IMR-90 (cell line): ENCODE results near the gene PRKN. TPM values are rescaled to one million over a fixed set of nuclear protein-coding genes. Genes with fewer than 3 reads are reported as not detected.
A peak's percentile ranks its signal among the peaks of the same experiment; 100 is the strongest.

ENCODE experiments used
- ATAC-seq: fragments of 200-7000 bp; cut with Tn5 transposase; 2 replicates; pipeline ENCODE4 v1.9.1; 2020; ENCODE audit warnings: low read depth, mild to moderate bottlenecking, moderate library complexity
- BruUV-seq: library from RNA; stranded (reverse); fragments of 400-500 nt; replicated peaks from 2 replicates; lab custom pipeline; 2021; lab: Mats Ljungman, UMichigan
- CTCF ChIA-PET: fragments of 300-600 bp; formaldehyde crosslinking; extraction: SDS; loops from one replicate; lab custom pipeline; 2021; ENCODE audit warnings: antibody characterized with exemption; lab: Yijun Ruan, JAX
- POLR2A ChIA-PET: fragments of 300-600 bp; sonication (Branson Sonifier 250); formaldehyde crosslinking; loops from one replicate; lab custom pipeline; 2022; ENCODE audit warnings: antibody characterized with exemption; ENCODE audit not compliant: unreplicated experiment; lab: Charles Lee
- DNase-seq: peaks from one replicate; pipeline ENCODE4 v3.0.0; 2013
- H2AFZ ChIP-seq: replicated peaks from 2 replicates; pipeline ENCODE3; 2013; ENCODE audit warnings: low read length, mild to moderate bottlenecking; ENCODE audit not compliant: poor library complexity
- H2AK5ac ChIP-seq: 2 replicates; pipeline ENCODE4 v1.6.1; 2013; ENCODE audit warnings: low read depth, low read length, inconsistent platforms
- H2AK9ac ChIP-seq: replicated peaks from 2 replicates; pipeline ENCODE3; 2013; ENCODE audit warnings: mild to moderate bottlenecking, low read depth, low read length, moderate library complexity; ENCODE audit not compliant: poor library complexity
- H2BK120ac ChIP-seq: 2 replicates; pipeline ENCODE4 v1.6.1; 2013; ENCODE audit warnings: low read depth, low read length, inconsistent platforms
- H2BK15ac ChIP-seq: 3 replicates; pipeline ENCODE4 v1.6.1; 2013; ENCODE audit warnings: low read depth, low read length, inconsistent platforms
- H2BK20ac ChIP-seq: 2 replicates; pipeline ENCODE4 v1.6.1; 2013; ENCODE audit warnings: low read depth, mild to moderate bottlenecking, inconsistent platforms, low read length, moderate library complexity
- H2BK5ac ChIP-seq: 2 replicates; pipeline ENCODE4 v1.6.1; 2013; ENCODE audit warnings: mild to moderate bottlenecking, low read depth, low read length, inconsistent platforms; ENCODE audit not compliant: poor library complexity, severe bottlenecking
- H3K14ac ChIP-seq: replicated peaks from 2 replicates; pipeline ENCODE4 v1.6.1; 2013; ENCODE audit warnings: low read depth, low read length, inconsistent platforms
- H3K18ac ChIP-seq: 2 replicates; pipeline ENCODE4 v1.6.1; 2013; ENCODE audit warnings: low read depth, low read length, control low read depth
- H3K23ac ChIP-seq: 2 replicates; pipeline ENCODE4 v1.6.1; 2013; ENCODE audit warnings: low read depth, low read length, inconsistent platforms
- H3K27ac ChIP-seq: 2 replicates; pipeline ENCODE4 v1.5.1; 2013; ENCODE audit warnings: mild to moderate bottlenecking, control low read depth, low read length; ENCODE audit not compliant: insufficient read depth
- H3K27me3 ChIP-seq: 2 replicates; pipeline ENCODE4 v1.6.1; 2013; ENCODE audit warnings: low read length; ENCODE audit not compliant: control insufficient read depth, insufficient read depth
- H3K36me3 ChIP-seq: 2 replicates; pipeline ENCODE4 v1.6.1; 2013; ENCODE audit warnings: low read length, mixed read lengths; ENCODE audit not compliant: control insufficient read depth, insufficient read depth
- H3K4ac ChIP-seq: 2 replicates; pipeline ENCODE4 v1.6.1; 2013; ENCODE audit warnings: low read depth, low read length, inconsistent platforms
- H3K4me1 ChIP-seq: 2 replicates; pipeline ENCODE4 v1.6.1; 2013; ENCODE audit warnings: low read length, mixed read lengths; ENCODE audit not compliant: control insufficient read depth, insufficient read depth
- H3K4me2 ChIP-seq: 2 replicates; pipeline ENCODE4 v1.6.1; 2013; ENCODE audit warnings: low read depth, mild to moderate bottlenecking, control low read depth, low read length, moderate library complexity
- H3K4me3 ChIP-seq: 2 replicates; pipeline ENCODE4 v1.5.1; 2013; ENCODE audit warnings: low read depth, mild to moderate bottlenecking, control low read depth, low read length, moderate library complexity; ENCODE audit not compliant: insufficient read depth
- H3K56ac ChIP-seq: 2 replicates; pipeline ENCODE4 v1.6.1; 2013; ENCODE audit warnings: low read length, inconsistent platforms; ENCODE audit not compliant: insufficient read depth; ENCODE audit errors: extremely low read depth
- H3K79me1 ChIP-seq, 2 experiments: 2 replicates each; pipeline ENCODE4 v1.6.1; 2013; ENCODE audit warnings: low read length in 2 of 2, inconsistent platforms in 1 of 2, low read depth in 1 of 2
- H3K9ac ChIP-seq: 2 replicates; pipeline ENCODE4 v1.6.1; 2013; ENCODE audit warnings: low read depth, low read length, control low read depth
- H3K9me1 ChIP-seq: 2 replicates; pipeline ENCODE4 v1.6.1; 2013; ENCODE audit warnings: low read length, inconsistent platforms; ENCODE audit not compliant: insufficient read depth
- H3K9me3 ChIP-seq: 2 replicates; pipeline ENCODE4 v1.6.1; 2013; ENCODE audit warnings: low read length; ENCODE audit not compliant: control insufficient read depth, insufficient read depth
- H4K20me1 ChIP-seq: 2 replicates; pipeline ENCODE4 v1.6.1; 2013; ENCODE audit warnings: low read length, inconsistent platforms; ENCODE audit not compliant: insufficient read depth
- H4K5ac ChIP-seq: 2 replicates; pipeline ENCODE4 v1.6.1; 2013; ENCODE audit warnings: mild to moderate bottlenecking, low read depth, low read length, control low read depth
- H4K8ac ChIP-seq, 2 experiments: 2 replicates each; pipeline ENCODE4 v1.6.1; 2013; ENCODE audit warnings: low read depth in 2 of 2, low read length in 2 of 2, control low read depth in 1 of 2, inconsistent platforms in 1 of 2
- H4K91ac ChIP-seq: 2 replicates; pipeline ENCODE4 v1.6.1; 2013; ENCODE audit warnings: low read depth, low read length, inconsistent platforms; ENCODE audit not compliant: insufficient read depth
- MAFK ChIP-seq: IDR thresholded peaks from 2 replicates; pipeline ENCODE4 v1.6.1; 2012; ENCODE audit warnings: low read depth, low read length, improper control_type of control experiment
- MAZ ChIP-seq: IDR thresholded peaks from 2 replicates; pipeline ENCODE4 v1.6.1; 2012; ENCODE audit warnings: low read depth, mild to moderate bottlenecking, low read length, improper control_type of control experiment, moderate library complexity, borderline replicate concordance
- WGBS, 2 experiments: methylation state at CpG; one replicate each; pipeline versions ENCODE4 v1.1.5 to v1.1.7; 2013; ENCODE audit warnings: missing lambda C conversion rate in 2 of 2; ENCODE audit not compliant: insufficient read length in 1 of 2; ENCODE audit errors: extremely low coverage in 2 of 2; 5-methylcytosine and 5-hydroxymethylcytosine counted together
- dilution Hi-C: fragments of 300-500 bp; cut with HindIII; formaldehyde crosslinking; loops from one replicate; pipeline ENCODE4 v1.14.3; 2018; ENCODE audit warnings: low sequenced_read_pairs; ENCODE audit not compliant: unreplicated experiment
- in situ Hi-C: fragments of 300-500 bp; cut with MboI; formaldehyde crosslinking; loops from 3 replicates; pipeline ENCODE4 v1.14.3; 2019; ENCODE audit warnings: low sequenced_read_pairs, inconsistent platforms, mixed read lengths
- intact Hi-C: fragments of 100-400 bp; cut with micrococcal nuclease; formaldehyde crosslinking; loops from 2 replicates; pipeline ENCODE4 v1.10.0; 2022
- polyA plus RNA-seq, 3 experiments: library from polyadenylated mRNA; depleted of rRNA; stranded (reverse); fragments of >200 nt; gene quantifications; 2 replicates each; pipeline ENCODE4 v1.2.3, GENCODE V29; 2012; ENCODE audit warnings: low replicate concordance in 1 of 3
- total RNA-seq: library from RNA; depleted of rRNA; stranded (reverse); fragments of >200 nt; gene quantifications from 2 replicates; pipeline ENCODE4 v1.2.3, GENCODE V29; 2012

The PRKN gene
- total and polyA plus RNA-seq, 2 of the 4 experiments (the other 2 are of a cell fraction) = 0.15 to 0.18 TPM

DNA sequence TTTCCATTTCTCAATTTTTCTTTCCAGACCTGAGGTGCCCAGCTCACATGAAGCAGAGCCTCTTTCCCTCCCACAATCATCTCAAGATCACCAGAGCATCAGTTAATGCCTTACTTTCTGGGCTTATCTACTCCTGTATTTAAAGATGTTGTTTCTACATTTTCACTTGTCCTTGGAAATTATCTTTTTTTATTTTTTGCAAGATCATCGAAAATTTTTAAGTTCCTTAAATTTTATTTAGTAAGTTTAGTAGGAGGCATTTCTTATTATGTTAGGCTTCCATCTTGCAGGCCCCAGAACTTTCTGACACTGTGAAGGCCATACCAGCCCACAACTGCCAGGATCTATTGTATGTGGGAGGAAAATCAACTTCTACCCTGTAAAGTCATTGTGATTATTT is 466.0 kb downstream of the PRKN start:
- H2AK5ac ChIP-seq = no peak overlapping the region
- no peak overlapping the region for H3K27ac ChIP-seq
- H2BK20ac ChIP-seq = no peak overlapping the region
- H3K9me3 ChIP-seq = peaks cover 32% of the 10 kb centered on the region
- H2BK15ac ChIP-seq = no peak overlapping the region
- H3K4me2 ChIP-seq = no peak overlapping the region
- no peaks in the 10 kb centered on the region for H3K36me3 ChIP-seq
- in situ Hi-C loops (no loop called here), dilution Hi-C loops (no loop called here), intact Hi-C loops (no loop called here)
- ATAC-seq (no peak), DNase-seq (no peak)
- ChIA-PET CTCF (no interaction called here), POLR2A (no interaction called here)
- no CpG with 5 or more reads among the region's 1 CpG for WGBS, 2 experiments
- H4K8ac ChIP-seq = no peak overlapping the region
- no peaks in the 10 kb centered on the region for H3K79me1 ChIP-seq
- no peak overlapping the region for H2AK9ac ChIP-seq
- H3K9me1 ChIP-seq = no peaks in the 10 kb centered on the region
- H3K4me3 ChIP-seq = no peak overlapping the region
- H3K14ac ChIP-seq = no peak overlapping the region
- no peak overlapping the region for H4K5ac ChIP-seq
- H3K27me3 ChIP-seq = no peaks in the 10 kb centered on the region
- no peak overlapping the region for H3K23ac ChIP-seq
- peak; percentile 76 for TF ChIP-seq MAFK
- TF ChIP-seq MAZ = no peak
- no peak overlapping the region for H3K4ac ChIP-seq
- H3K18ac ChIP-seq = no peak overlapping the region
- H3K4me1 ChIP-seq = no peaks in the 10 kb centered on the region
- no peak overlapping the region for H2BK5ac ChIP-seq
- no peak overlapping the region for H3K9ac ChIP-seq
- no peaks in the 10 kb centered on the region for H4K20me1 ChIP-seq
- H3K56ac ChIP-seq = no peak overlapping the region
- H4K91ac ChIP-seq = no peak overlapping the region
- no peak overlapping the region for H2AFZ ChIP-seq
- no TSS peak for BruUV-seq
- no peak overlapping the region for H2BK120ac ChIP-seq
